MG63 (cell line): ENCODE data around the gene PPP3CA. TPM values are rescaled to one million over a fixed set of nuclear protein-coding genes. Genes with fewer than 3 reads are reported as not detected.

Source experiments
- DNase-seq: peaks from one replicate; pipeline ENCODE4 v3.0.0-alpha.2; 2020
- H3K27me3 ChIP-seq: fragments of 250-450 bp; sonication (Bioruptor Pico); 2 replicates; pipeline ENCODE4 v1.5.1; 2020; ENCODE audit warnings: mild to moderate bottlenecking, moderate library complexity
- H3K36me3 ChIP-seq: fragments of 250-450 bp; sonication (Bioruptor Pico); 2 replicates; pipeline ENCODE4 v1.5.1; 2020; ENCODE audit warnings: mild to moderate bottlenecking, moderate library complexity
- H3K4me3 ChIP-seq: fragments of 250-450 bp; sonication (Bioruptor Pico); 2 replicates; pipeline ENCODE4 v1.5.1; 2020; ENCODE audit warnings: mild to moderate bottlenecking, moderate library complexity
- H3K9me3 ChIP-seq: fragments of 250-450 bp; sonication (Bioruptor Pico); 2 replicates; pipeline ENCODE4 v1.5.1; 2020; ENCODE audit warnings: mild to moderate bottlenecking, moderate library complexity
- total RNA-seq: library from RNA; depleted of rRNA; stranded (reverse); fragments of >200 nt; shearing (Covaris generic); gene quantifications from 2 replicates; pipeline ENCODE4 v1.2.3, GENCODE V29; 2014; ENCODE audit warnings: low replicate concordance

The PPP3CA gene
- total RNA-seq, 1 experiment from 2014 or later, result 25.4 TPM

DNA sequence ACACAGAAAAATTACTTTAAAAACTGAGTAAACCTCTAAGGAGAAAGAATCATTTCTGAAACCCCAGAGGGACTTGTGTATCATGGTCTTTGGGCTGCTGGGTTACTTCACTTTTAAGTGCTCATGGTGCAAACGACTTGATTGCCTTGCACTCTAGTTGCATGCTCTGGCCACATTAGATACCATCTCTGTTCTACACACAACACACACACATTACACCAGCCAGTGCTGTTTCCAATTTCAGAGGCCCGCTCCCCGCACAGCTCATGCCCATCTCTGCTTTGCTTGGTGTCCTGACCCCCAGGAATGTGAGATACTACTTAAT, 2.1 kb downstream of the PPP3CA start:
- H3K36me3 ChIP-seq, result no peaks in the 10 kb centered on the region
- DNase-seq, result no peak
- H3K27me3 ChIP-seq, result no peaks in the 10 kb centered on the region
- H3K4me3 ChIP-seq, result peak overlapping the region; percentile 94
- H3K9me3 ChIP-seq, result no peaks in the 10 kb centered on the region

DNA sequence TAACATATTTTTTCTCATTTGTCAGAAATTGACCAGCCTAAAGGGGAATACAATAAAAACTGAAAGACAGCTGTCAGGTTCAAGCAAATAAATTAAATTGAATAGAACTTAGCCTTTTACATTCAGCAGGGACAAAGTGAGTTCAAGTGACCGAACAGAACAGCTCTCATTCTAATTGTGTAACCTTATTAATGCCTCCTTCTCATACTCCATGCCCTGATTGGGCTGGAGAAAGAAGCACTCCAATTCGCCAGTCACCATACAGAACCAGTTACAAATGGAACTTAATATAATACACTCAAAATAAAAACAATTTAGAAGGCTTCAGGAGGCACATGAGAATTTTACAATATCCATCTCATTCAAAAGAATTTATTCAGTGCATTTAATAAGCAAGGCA, 8.0 kb downstream of the PPP3CA start:
- H3K4me3 ChIP-seq, result no peak overlapping the region
- no peaks in the 10 kb centered on the region for H3K9me3 ChIP-seq
- H3K36me3 ChIP-seq, result no peaks in the 10 kb centered on the region
- H3K27me3 ChIP-seq, result no peaks in the 10 kb centered on the region
- DNase-seq, result no peak

DNA sequence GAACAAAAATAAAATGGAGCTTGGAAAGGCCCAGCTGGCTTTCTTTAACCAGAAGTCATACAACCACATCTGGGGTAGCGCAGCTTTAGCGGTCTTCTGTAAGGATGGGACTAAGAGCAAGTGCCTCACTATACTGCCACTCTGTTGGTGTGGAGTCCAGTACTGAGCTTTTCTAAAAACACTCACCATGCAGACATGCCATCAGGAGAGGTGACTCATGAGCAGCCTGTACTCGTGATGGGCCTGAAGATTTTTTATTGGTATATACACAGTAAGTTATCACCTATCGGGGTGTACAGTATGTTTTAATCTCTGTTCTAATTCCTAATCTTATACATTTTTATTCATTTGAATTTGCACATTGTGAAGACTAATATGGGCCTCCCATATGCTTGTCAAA, 9.6 kb downstream of the PPP3CA start:
- Histone ChIP-seq H3K36me3 (no peaks in the 10 kb centered on the region), H3K9me3 (no peaks in the 10 kb centered on the region), H3K4me3 (no peak overlapping the region), H3K27me3 (no peaks in the 10 kb centered on the region)
- peak; percentile 11 for DNase-seq

DNA sequence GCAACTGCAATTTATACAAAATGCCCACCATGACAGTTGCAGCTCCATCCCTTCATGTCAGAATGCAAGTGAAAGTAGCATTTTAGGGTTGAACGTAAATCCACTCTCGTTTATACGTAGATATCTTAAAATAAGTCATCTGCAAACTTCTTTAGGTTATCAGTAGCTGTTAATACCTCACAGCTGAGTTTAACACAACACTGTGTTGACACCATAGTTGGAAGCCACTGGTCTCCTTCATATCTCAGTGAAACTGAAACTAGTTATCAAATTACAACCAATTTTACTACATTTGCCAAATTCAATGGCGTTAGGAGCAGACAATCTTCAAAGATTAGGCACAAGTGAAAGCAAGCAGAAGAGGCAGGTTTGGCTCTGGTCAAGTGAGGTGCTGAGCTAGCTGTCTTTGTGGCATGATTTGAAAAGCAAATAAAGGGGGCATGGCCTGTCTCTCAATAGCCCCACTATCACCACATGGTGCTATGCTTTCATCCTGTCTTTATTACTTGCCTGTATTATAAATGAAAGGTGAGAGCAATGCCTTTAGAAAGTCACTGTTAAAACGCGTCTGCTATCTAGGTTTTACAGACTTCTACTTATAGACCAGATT, 12.3 kb downstream of the PPP3CA start:
- Histone ChIP-seq H3K4me3 (no peak overlapping the region), H3K36me3 (no peaks in the 10 kb centered on the region), H3K9me3 (no peaks in the 10 kb centered on the region), H3K27me3 (no peaks in the 10 kb centered on the region)
- no peak for DNase-seq

DNA sequence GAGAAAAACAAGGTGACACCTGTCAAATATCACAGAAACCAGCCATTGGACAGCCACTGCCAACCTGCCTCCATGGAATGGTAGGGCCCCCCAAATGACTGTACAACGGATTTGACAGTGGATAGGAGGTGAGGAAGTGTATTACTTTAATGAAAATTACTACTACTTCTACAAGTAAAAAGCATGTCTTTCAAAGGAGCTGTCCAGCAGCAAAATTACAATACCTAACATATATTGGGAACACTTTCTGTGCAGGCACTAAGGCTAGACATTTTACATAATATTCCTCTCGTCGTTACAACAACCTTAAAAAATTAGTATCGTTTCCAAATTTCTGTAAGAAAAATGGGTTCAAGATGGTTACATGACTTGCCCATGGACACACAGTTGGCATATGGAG, 14.9 kb downstream of the PPP3CA start:
- no peaks in the 10 kb centered on the region for H3K36me3 ChIP-seq
- H3K27me3 ChIP-seq, result no peaks in the 10 kb centered on the region
- H3K9me3 ChIP-seq, result no peaks in the 10 kb centered on the region
- no peak for DNase-seq
- no peak overlapping the region for H3K4me3 ChIP-seq

DNA sequence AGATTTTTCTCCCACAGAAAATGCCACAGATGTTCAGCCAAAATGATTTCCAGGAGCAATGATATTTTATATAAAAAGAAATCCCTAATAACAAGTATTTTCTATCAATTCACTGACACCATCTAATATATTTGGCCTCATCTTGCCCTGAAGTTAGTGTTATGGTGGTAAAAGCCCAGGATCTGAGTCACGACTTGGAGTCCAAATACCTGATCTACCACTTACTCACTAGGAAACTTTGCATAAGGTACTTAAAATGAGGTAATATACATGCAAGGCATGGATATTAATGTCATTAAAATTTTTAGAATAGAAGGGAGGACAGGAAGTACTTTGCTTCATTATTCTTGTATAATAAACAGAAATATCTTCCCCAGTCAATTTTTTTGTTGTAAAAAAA, 16.3 kb downstream of the PPP3CA start:
- Histone ChIP-seq H3K9me3 (no peaks in the 10 kb centered on the region), H3K4me3 (no peak overlapping the region), H3K36me3 (no peaks in the 10 kb centered on the region), H3K27me3 (no peaks in the 10 kb centered on the region)
- no peak for DNase-seq

DNA sequence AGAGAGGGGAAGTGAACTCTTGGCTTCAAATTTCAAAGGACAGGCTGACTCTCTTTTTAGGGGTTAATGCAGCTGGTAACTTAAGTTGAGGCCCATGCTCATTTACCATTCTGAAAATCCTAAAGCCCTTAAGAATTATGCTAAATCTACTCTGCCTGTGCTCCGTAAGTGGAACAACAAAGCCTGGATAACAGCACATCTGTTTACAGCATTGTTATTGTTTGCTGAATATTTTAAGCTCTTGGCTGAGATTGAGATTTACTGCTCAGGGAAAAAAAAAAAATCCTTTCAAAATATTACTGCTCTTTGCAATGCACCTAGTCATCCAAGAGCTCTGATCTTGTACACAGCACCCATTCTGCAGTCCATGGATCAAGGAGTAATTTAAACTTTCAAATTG, 17.7 kb downstream of the PPP3CA start:
- H3K36me3 ChIP-seq, result no peaks in the 10 kb centered on the region
- H3K4me3 ChIP-seq, result no peak overlapping the region
- no peak for DNase-seq
- H3K9me3 ChIP-seq, result no peaks in the 10 kb centered on the region
- H3K27me3 ChIP-seq, result no peaks in the 10 kb centered on the region

DNA sequence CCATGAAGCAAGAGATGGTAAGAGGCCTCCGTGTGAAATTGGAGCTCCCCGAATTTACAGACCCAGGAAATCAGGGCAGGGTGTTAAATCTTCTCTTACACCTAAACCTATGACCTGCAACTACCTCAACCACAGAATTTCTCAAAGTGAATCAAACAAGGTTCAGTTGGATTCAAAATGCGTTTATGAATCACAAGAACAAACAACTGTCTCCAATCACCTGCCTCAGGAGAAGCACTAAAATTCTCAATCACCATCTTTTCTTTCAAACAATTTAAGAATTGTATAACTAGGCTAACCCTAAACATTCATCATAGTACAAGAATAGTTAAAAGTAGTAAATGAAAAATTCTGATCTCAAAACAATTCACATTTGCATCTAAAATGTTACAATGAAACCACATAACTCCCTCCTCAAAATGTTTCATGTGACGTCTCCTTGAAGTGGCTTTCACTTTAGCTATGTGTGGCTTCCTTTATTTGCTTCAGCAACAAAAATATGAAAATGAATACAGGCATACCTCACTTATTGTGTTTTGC, 19.2 kb downstream of the PPP3CA start:
- no peak for DNase-seq
- H3K4me3 ChIP-seq, result no peak overlapping the region
- no peaks in the 10 kb centered on the region for H3K27me3 ChIP-seq

DNA sequence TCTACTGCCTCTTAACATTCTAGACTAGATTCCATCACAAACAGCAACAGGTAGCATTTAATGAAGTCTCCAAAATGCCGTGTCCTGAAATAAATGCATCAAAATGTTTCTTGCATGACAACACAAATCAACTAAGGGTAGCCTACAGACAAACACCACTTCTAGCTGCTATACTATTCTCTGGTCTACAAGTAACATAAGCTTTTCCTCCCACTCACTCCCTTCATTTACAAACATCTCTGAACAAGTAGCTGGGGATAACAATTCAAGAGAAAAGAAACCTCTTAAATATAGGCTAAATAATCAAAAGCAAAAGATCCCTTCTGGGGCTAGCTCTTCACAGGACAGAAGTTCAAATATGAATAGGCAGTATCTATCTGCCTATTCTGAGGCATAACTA, 20.8 kb downstream of the PPP3CA start:
- Histone ChIP-seq H3K4me3 (no peak overlapping the region), H3K27me3 (no peaks in the 10 kb centered on the region), H3K9me3 (no peaks in the 10 kb centered on the region), H3K36me3 (no peaks in the 10 kb centered on the region)
- no peak for DNase-seq

More for the DNA sequence above, 19.2 kb downstream of the PPP3CA start:
- no peaks in the 10 kb centered on the region for H3K36me3 ChIP-seq
- no peaks in the 10 kb centered on the region for H3K9me3 ChIP-seq

DNA sequence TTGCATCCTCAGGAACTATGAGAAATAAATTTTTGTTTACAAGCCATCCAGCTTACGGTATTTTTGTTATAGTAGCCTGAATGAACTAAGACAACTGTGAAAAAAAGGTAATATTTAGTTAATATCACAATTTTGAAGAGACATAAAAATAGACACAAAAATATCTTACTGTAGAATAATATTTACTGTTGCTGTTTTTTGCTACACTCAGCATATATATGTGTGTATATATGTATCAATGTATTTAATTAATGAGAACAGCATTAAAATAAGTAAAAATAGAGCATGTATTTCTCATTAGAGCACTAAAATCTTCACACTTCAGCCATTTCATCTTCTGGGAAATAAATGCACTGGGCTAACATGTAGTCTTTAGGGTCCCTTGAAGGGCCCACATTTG, 24.6 kb downstream of the PPP3CA start:
- DNase-seq, result no peak
- Histone ChIP-seq H3K9me3 (no peaks in the 10 kb centered on the region), H3K27me3 (no peaks in the 10 kb centered on the region), H3K36me3 (no peaks in the 10 kb centered on the region), H3K4me3 (no peak overlapping the region)

DNA sequence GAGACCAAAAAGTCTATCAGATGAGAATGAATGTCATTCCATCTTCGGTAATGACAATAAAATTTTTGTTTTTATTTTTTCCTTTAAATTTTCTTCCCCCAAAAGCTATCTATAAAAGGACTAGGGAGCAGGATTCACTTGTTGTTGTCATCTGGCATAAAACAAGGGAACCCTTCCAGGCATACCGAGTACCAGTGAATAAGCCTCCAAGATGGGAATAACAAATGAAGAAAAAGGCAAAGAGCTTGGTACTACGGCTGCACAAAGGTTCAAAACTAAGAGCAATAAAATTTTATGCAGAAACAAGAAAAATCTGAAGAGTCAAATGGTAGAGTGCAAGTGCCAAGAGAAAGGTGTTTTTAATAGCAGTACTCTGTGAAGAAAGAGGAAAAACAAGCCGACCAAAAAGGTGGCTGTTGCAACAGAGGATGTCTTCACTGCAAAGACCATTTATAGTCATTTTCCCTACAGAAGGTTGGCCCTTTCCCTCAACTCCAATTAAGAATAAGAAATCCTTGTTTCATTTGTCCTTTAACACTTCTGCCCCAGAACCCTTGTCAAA, 25.8 kb downstream of the PPP3CA start:
- Histone ChIP-seq H3K27me3 (no peaks in the 10 kb centered on the region), H3K9me3 (no peaks in the 10 kb centered on the region), H3K4me3 (no peak overlapping the region), H3K36me3 (no peaks in the 10 kb centered on the region)
- no peak for DNase-seq

DNA sequence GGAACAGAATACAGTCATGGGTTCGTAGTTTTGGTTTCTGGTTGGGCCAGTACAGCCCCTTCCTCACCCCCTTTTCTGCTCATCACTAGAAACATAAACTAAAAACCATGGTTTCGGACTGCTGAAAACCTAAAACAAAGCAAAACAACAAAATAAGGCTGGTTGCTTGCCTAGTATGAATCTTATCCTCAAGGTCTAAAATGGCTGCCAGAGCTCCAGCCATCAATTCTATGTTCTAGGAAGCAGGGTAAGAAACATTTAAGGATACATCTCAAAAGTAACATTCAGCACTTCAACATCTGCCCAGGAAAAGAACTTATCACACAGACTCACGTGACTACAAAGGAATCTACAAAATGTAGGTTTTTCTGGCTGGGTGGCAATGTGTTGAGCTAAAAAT, 31.5 kb downstream of the PPP3CA start:
- Histone ChIP-seq H3K27me3 (no peaks in the 10 kb centered on the region), H3K9me3 (no peaks in the 10 kb centered on the region; the same call in 1 of the 2 replicates)
- no peak for DNase-seq

DNA sequence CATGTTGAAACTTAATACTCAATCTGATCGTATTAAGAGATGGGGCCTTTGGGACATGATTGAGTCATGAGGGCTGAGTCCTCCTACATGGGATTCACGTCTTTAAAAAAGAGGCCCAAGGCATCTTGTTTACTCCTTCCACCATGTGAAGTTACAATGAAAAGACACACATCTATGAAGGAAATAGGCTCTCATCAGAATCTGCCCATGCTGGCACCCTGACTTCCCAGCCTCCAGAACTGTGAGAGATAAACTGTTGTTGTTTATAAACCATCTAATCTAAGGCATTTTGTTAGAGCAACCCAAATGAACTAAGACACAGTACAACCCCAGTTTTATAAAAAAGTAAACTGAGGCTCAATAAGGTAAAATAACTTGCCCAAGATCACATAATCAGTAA, 32.3 kb downstream of the PPP3CA start:
- Histone ChIP-seq H3K27me3 (no peaks in the 10 kb centered on the region), H3K9me3 (no peaks in the 10 kb centered on the region; the same call in 1 of the 2 replicates), H3K4me3 (no peak overlapping the region), H3K36me3 (no peaks in the 10 kb centered on the region)
- DNase-seq, result no peak

More for the DNA sequence above, 31.5 kb downstream of the PPP3CA start:
- Histone ChIP-seq H3K36me3 (no peaks in the 10 kb centered on the region), H3K4me3 (no peak overlapping the region)

DNA sequence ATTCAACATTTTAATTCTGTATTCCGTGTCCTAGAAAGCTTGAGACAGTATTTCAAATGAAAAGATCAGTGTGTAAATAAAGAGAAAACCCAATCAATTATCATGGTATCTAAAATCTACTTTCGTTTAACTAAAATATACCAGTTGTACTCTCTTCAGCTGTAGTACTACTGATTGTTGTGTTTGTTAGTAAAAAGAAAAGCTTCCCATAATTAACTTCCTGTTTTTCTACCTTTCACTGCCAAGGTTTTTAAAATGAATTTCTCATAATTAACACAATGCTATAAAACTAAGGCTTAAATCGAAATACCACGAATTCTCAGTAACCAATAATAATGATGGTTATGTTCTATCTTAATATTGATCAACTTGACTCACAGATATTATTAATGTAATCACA, 37.4 kb downstream of the PPP3CA start:
- Histone ChIP-seq H3K36me3 (no peaks in the 10 kb centered on the region), H3K9me3 (no peaks in the 10 kb centered on the region), H3K27me3 (no peaks in the 10 kb centered on the region), H3K4me3 (no peak overlapping the region)
- DNase-seq, result no peak

DNA sequence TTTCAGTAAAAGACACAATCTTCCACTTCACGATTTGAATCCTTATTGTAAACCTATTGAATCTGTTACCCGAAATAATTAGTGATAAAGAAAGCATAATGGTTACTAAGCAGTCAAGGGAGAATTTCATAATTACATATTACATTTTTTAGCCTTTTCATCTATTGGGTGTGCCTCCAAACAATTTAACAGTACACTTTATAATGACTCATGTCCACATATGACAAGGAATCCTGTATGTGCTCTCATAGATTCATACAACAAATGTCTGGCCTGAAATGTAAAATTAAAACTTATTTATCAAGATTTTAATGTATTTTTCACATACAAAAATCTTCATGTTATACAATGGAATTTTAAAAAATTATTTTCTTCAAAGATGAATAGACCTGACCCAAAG, 39.4 kb downstream of the PPP3CA start:
- Histone ChIP-seq H3K27me3 (no peaks in the 10 kb centered on the region), H3K36me3 (no peaks in the 10 kb centered on the region), H3K4me3 (no peak overlapping the region), H3K9me3 (no peaks in the 10 kb centered on the region)
- DNase-seq, result no peak

DNA sequence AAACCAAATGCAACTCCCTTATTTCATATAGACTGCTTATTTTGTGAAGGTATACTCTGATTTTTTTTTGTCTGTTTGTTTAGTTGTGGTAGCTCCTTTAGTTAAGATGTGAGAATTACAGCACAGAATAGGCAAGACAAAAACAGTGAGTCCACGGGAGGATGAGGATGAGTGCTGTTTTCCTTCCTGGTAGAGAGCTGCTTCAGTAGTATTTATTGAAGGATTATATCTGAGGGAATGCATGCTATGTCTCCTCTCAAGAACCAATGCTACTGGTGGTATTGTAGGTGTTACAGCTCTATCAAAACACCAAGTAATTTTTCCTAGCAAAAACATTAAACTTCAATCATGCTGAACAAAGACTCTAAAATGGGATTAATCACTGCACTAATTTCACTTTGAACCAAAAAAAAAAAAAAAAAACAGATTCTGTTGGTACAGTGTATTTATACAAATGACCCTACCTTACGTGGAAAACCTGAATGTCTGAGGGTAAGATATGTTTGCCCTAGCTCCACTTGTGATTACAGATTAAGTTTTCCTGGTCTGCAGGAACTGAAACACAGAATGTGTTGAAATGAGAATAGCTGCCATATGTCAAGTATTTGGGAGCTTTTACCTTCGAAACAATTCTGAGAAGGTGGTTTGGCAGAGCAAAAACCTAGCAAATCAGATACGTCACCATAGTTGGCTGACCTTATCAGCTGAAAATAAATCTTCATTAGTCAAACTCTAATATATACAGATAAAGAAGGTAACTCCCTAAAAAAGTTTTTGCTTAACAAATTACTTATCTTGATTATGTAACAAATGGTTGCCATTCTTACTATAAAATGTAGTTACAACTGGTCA, 40.3 kb downstream of the PPP3CA start:
- no peak for DNase-seq
- H3K27me3 ChIP-seq, result no peaks in the 10 kb centered on the region
- H3K9me3 ChIP-seq, result no peaks in the 10 kb centered on the region
- H3K4me3 ChIP-seq, result peak overlapping the region; percentile 12
- H3K36me3 ChIP-seq, result no peaks in the 10 kb centered on the region

DNA sequence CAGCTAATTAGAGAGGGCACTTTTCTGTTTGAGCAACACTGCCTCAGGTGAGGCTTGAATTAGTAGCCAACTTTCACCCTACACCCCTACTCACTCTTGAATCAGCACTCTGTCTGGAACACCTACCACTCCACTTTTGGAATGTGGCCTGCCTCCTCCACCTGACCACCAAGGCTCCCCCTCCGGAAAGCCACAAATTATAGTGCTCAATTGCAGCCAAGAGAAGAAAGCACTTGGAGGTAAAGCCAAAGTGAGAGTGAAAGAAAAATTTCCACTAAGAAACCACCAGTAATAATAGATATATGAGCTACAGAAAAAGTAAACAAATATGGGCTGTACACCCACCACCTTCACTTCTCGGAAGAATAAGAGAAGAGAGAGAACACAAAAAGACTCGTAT, 41.1 kb downstream of the PPP3CA start:
- DNase-seq, result no peak
- Histone ChIP-seq H3K9me3 (no peaks in the 10 kb centered on the region), H3K36me3 (no peaks in the 10 kb centered on the region), H3K4me3 (peak overlapping the region; percentile 12), H3K27me3 (no peaks in the 10 kb centered on the region)

DNA sequence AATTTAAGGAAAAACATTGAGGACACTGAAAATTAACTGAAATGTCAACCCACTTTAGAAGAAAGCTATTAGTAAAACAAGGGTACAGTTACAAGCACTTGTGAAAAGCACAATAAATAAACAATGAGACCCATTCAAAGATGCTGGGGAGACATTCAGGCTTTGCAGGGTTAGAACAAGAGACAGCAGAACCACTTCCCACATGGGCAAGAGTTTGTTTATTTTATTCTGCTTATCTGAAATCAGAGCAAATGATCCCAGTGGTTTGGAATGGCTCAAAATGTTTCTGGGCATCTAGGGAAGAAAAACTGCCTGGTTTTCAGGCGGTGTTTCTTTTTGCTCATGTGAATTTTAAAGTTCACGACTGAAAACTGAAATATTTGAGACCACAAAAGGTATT, 42.4 kb downstream of the PPP3CA start:
- Histone ChIP-seq H3K36me3 (no peaks in the 10 kb centered on the region), H3K27me3 (no peaks in the 10 kb centered on the region), H3K4me3 (no peak overlapping the region), H3K9me3 (no peaks in the 10 kb centered on the region)
- DNase-seq, result no peak
